CD4-positive, CD25-positive, alpha-beta regulatory T cell (primary cell): ENCODE data around the gene KIAA0753. TPM values are rescaled to one million over a fixed set of nuclear protein-coding genes. Genes with fewer than 3 reads are reported as not detected.
A peak's percentile ranks its signal among the peaks of the same experiment; 100 is the strongest.

Experiments
- ATAC-seq, 2 donors: fragments of 150-1000 bp; cut with Tn5 transposase; one replicate each; pipeline ENCODE4 v1.10.0; 2021; ENCODE audit warnings: low read depth in 2 of 2, moderate number of reproducible peaks in 2 of 2, moderate library complexity in 1 of 2
- DNase-seq, 3 donors: peaks; one replicate each; pipeline versions ENCODE4 v3.0.0 to v3.0.0-alpha.2; 2012 to 2022; ENCODE audit warnings: mixed read lengths in 1 of 3
- H3K27ac ChIP-seq: one replicate; pipeline ENCODE4 v1.7.0; 2013; ENCODE audit warnings: mild to moderate bottlenecking, low read length; ENCODE audit not compliant: insufficient read depth, poor library complexity, severe bottlenecking
- H3K27me3 ChIP-seq: one replicate; pipeline ENCODE4 v1.7.0; 2013; ENCODE audit warnings: low read length; ENCODE audit not compliant: control insufficient read depth, insufficient read depth
- H3K36me3 ChIP-seq: one replicate; pipeline ENCODE4 v1.7.0; 2013; ENCODE audit warnings: mild to moderate bottlenecking, low read length, moderate library complexity; ENCODE audit not compliant: control insufficient read depth, insufficient read depth
- H3K4me1 ChIP-seq: 2 replicates; pipeline ENCODE4 v1.7.0; 2013; ENCODE audit warnings: mild to moderate bottlenecking, low read length; ENCODE audit not compliant: insufficient read depth, control insufficient read depth, poor library complexity, severe bottlenecking
- H3K4me3 ChIP-seq: one replicate; pipeline ENCODE4 v1.7.0; 2013; ENCODE audit warnings: low read depth, mild to moderate bottlenecking, low read length, moderate library complexity
- H3K9me3 ChIP-seq, 2 experiments: 1 replicate in 1 of 2; 2 replicates in 1 of 2; pipeline ENCODE4 v1.7.0; 2013; ENCODE audit warnings: low read length in 2 of 2, mild to moderate bottlenecking in 1 of 2, moderate library complexity in 1 of 2; ENCODE audit not compliant: control insufficient read depth in 2 of 2
- H3K27ac Mint-ChIP-seq, 3 donors: one replicate each; pipeline ENCODE4 v1.8.0; 2020 to 2022; ENCODE audit warnings: mild to moderate bottlenecking in 3 of 3, mixed read lengths in 3 of 3, moderate library complexity in 2 of 3
- H3K27me3 Mint-ChIP-seq: one replicate; pipeline ENCODE4 v1.8.0; 2022; ENCODE audit warnings: mild to moderate bottlenecking, mixed read lengths
- H3K36me3 Mint-ChIP-seq: one replicate; pipeline ENCODE4 v1.8.0; 2020; ENCODE audit warnings: mixed read lengths
- H3K4me1 Mint-ChIP-seq, 4 donors: one replicate each; pipeline ENCODE4 v1.8.0; 2020 to 2022; ENCODE audit warnings: mixed read lengths in 4 of 4, mild to moderate bottlenecking in 1 of 4
- H3K4me3 Mint-ChIP-seq, 4 donors: one replicate each; pipeline ENCODE4 v1.8.0; 2020 to 2022; ENCODE audit warnings: mild to moderate bottlenecking in 4 of 4, mixed read lengths in 4 of 4, moderate library complexity in 3 of 4
- H3K9me3 Mint-ChIP-seq, 7 donors: one replicate each; pipeline ENCODE4 v1.8.0; 2020 to 2022; ENCODE audit warnings: mixed read lengths in 7 of 7, mild to moderate bottlenecking in 3 of 7, moderate library complexity in 2 of 7
- polyA plus RNA-seq, 4 donors: library from polyadenylated mRNA; unstranded; fragments of 300-500 nt; fragmentation: Illumina TruSeq; gene quantifications; one replicate each; pipeline ENCODE4 v1.2.3, GENCODE V29; 2021
- total RNA-seq: library from RNA; stranded (reverse); gene quantifications from one replicate; pipeline ENCODE4 v1.2.3, GENCODE V29; 2022

Gene KIAA0753
- total and polyA plus RNA-seq, 5 donors from 2014 or later = 1.2 to 11.4 (median 1.4) TPM

GRCh38 chr17:6591599-6592158, 48.8 kb downstream of the KIAA0753 start:
- no peak overlapping the region for H3K4me3 ChIP-seq
- no peaks in the 10 kb centered on the region for H3K9me3 ChIP-seq
- Mint-ChIP-seq H3K4me1 (no peaks in the 10 kb centered on the region), H3K27me3 (no peaks in the 10 kb centered on the region), H3K36me3 (peaks cover 74% of the 10 kb centered on the region), H3K9me3 (no peaks in the 10 kb centered on the region), H3K4me3 (no peak overlapping the region), H3K27ac (peak overlapping the region in 1 of 3 donors; percentile 4)
- H3K4me1 ChIP-seq = no peaks in the 10 kb centered on the region
- no peaks in the 10 kb centered on the region for H3K27me3 ChIP-seq
- H3K36me3 ChIP-seq = peaks cover 68% of the 10 kb centered on the region
- H3K27ac ChIP-seq = no peak overlapping the region
- no peak for DNase-seq
- ATAC-seq = no peak

GRCh38 chr17:6589266-6589946, 51.1 kb downstream of the KIAA0753 start:
- Mint-ChIP-seq H3K27me3 (no peaks in the 10 kb centered on the region), H3K4me3 (no peak overlapping the region)

GRCh38 chr17:6588165-6588564, 52.3 kb downstream of the KIAA0753 start:
- H3K4me1 ChIP-seq = no peaks in the 10 kb centered on the region
- H3K4me3 Mint-ChIP-seq = no peak overlapping the region
- H3K27ac ChIP-seq = no peak overlapping the region
- ATAC-seq (no peak), DNase-seq (no peak)
- no peaks in the 10 kb centered on the region for H3K27me3 ChIP-seq
- peaks cover 0 to 6% (median 0%) of the 10 kb centered on the region in 7 donors for H3K9me3 Mint-ChIP-seq
- H3K36me3 Mint-ChIP-seq = peaks cover 81% of the 10 kb centered on the region
- no peaks in the 10 kb centered on the region for H3K9me3 ChIP-seq
- no peaks in the 10 kb centered on the region for H3K4me1 Mint-ChIP-seq
- peaks cover 65% of the 10 kb centered on the region for H3K36me3 ChIP-seq
- H3K4me3 ChIP-seq = no peak overlapping the region
- no peaks in the 10 kb centered on the region for H3K27me3 Mint-ChIP-seq
- H3K27ac Mint-ChIP-seq = no peak overlapping the region

More at GRCh38 chr17:6589266-6589946, 51.1 kb downstream of the KIAA0753 start:
- Histone ChIP-seq H3K36me3 (peaks cover 70% of the 10 kb centered on the region), H3K4me1 (no peaks in the 10 kb centered on the region), H3K27me3 (no peaks in the 10 kb centered on the region), H3K9me3 (no peaks in the 10 kb centered on the region), H3K27ac (no peak overlapping the region), H3K4me3 (no peak overlapping the region)
- no peaks in the 10 kb centered on the region for H3K4me1 Mint-ChIP-seq
- no peak for DNase-seq
- peaks cover 77% of the 10 kb centered on the region for H3K36me3 Mint-ChIP-seq
- no peak overlapping the region for H3K27ac Mint-ChIP-seq
- ATAC-seq = no peak
- H3K9me3 Mint-ChIP-seq = peaks cover 0 to 6% (median 0%) of the 10 kb centered on the region in 7 donors

GRCh38 chr17:6587310-6587709, 53.2 kb downstream of the KIAA0753 start:
- no peaks in the 10 kb centered on the region for H3K4me1 Mint-ChIP-seq
- H3K9me3 Mint-ChIP-seq = peaks cover 0 to 6% (median 0%) of the 10 kb centered on the region in 7 donors

GRCh38 chr17:6583411-6583810, 57.1 kb downstream of the KIAA0753 start:
- DNase-seq (no peak), ATAC-seq (no peak)
- Mint-ChIP-seq H3K4me1 (no peaks in the 10 kb centered on the region), H3K36me3 (peaks cover 68% of the 10 kb centered on the region), H3K27ac (no peak overlapping the region), H3K4me3 (no peak overlapping the region), H3K9me3 (peaks cover 0 to 6% (median 0%) of the 10 kb centered on the region in 7 donors), H3K27me3 (no peaks in the 10 kb centered on the region)
- H3K4me1 ChIP-seq = no peaks in the 10 kb centered on the region
- no peak overlapping the region for H3K4me3 ChIP-seq
- peaks cover 44% of the 10 kb centered on the region for H3K36me3 ChIP-seq
- no peaks in the 10 kb centered on the region for H3K9me3 ChIP-seq
- no peaks in the 10 kb centered on the region for H3K27me3 ChIP-seq
- H3K27ac ChIP-seq = no peak overlapping the region

More at GRCh38 chr17:6587310-6587709, 53.2 kb downstream of the KIAA0753 start:
- Mint-ChIP-seq H3K4me3 (no peak overlapping the region), H3K27ac (no peak overlapping the region), H3K27me3 (no peaks in the 10 kb centered on the region), H3K36me3 (peaks cover 84% of the 10 kb centered on the region)
- H3K36me3 ChIP-seq = peaks cover 64% of the 10 kb centered on the region
- no peak overlapping the region for H3K27ac ChIP-seq
- H3K4me3 ChIP-seq = no peak overlapping the region
- no peak for DNase-seq
- H3K4me1 ChIP-seq = no peaks in the 10 kb centered on the region
- ATAC-seq = no peak
- H3K27me3 ChIP-seq = no peaks in the 10 kb centered on the region
- H3K9me3 ChIP-seq = no peaks in the 10 kb centered on the region

- no peak for ATAC-seq
- peaks cover 3% of the 10 kb centered on the region for H3K4me1 ChIP-seq
- peaks cover 60% of the 10 kb centered on the region for H3K36me3 Mint-ChIP-seq
- no peak overlapping the region for H3K27ac Mint-ChIP-seq
- H3K9me3 Mint-ChIP-seq = peaks cover 0 to 1% (median 0%) of the 10 kb centered on the region in 7 donors
- peaks cover 0 to 7% (median 2%) of the 10 kb centered on the region in 4 donors for H3K4me1 Mint-ChIP-seq
- no peaks in the 10 kb centered on the region for H3K9me3 ChIP-seq
- H3K27ac ChIP-seq = no peak overlapping the region
- H3K4me3 ChIP-seq = no peak overlapping the region
- no peaks in the 10 kb centered on the region for H3K27me3 Mint-ChIP-seq
- no peak overlapping the region for H3K4me3 Mint-ChIP-seq
- H3K36me3 ChIP-seq = peaks cover 26% of the 10 kb centered on the region
- no peaks in the 10 kb centered on the region for H3K27me3 ChIP-seq
- DNase-seq = no peak
Measured at GRCh38 chr17:6580625-6581024, 59.9 kb downstream of the KIAA0753 start.

GRCh38 chr17:6578491-6578890, 62.0 kb downstream of the KIAA0753 start:
- Mint-ChIP-seq H3K4me3 (no peak overlapping the region), H3K9me3 (peaks cover 0 to 1% (median 0%) of the 10 kb centered on the region in 7 donors), H3K4me1 (peaks cover 0 to 18% (median 8%) of the 10 kb centered on the region in 4 donors), H3K27me3 (no peaks in the 10 kb centered on the region), H3K27ac (no peak overlapping the region), H3K36me3 (peaks cover 41% of the 10 kb centered on the region)
- H3K4me1 ChIP-seq = peaks cover 12% of the 10 kb centered on the region
- no peak overlapping the region for H3K4me3 ChIP-seq
- ATAC-seq = no peak
- DNase-seq = no peak
- H3K27ac ChIP-seq = no peak overlapping the region
- H3K9me3 ChIP-seq = no peaks in the 10 kb centered on the region
- H3K36me3 ChIP-seq = peaks cover 14% of the 10 kb centered on the region
- H3K27me3 ChIP-seq = no peaks in the 10 kb centered on the region
